Measurements from ENCODE around the gene PTPRD. TPM values are rescaled to one million over a fixed set of nuclear protein-coding genes. Genes with fewer than 3 reads are reported as not detected.

PTPRD gene
- total RNA-seq, 1 experiment from 2014 or later = 0.02 TPM

GRCh38 chr9:9299134-9299533 lies 1313.7 kb downstream of the PTPRD start:
- no peaks in the 10 kb centered on the region for H3K79me2 ChIP-seq (ENCODE audit: insufficient read depth, low read length)
- POLR2A ChIA-PET = no interaction called here
- no peak for ATAC-seq
- intact Hi-C loops (cut with micrococcal nuclease) = no loop called here
- no peak for DNase-seq (ENCODE audit: low read depth, low spot score)
- H3K9me3 ChIP-seq (ENCODE audit: control insufficient read depth in 1 of 2, insufficient read depth in 1 of 2, low read depth in 1 of 2, low read length in 2 of 2) = peaks cover 10 to 25% of the 10 kb centered on the region in 2 experiments; a peak in 3 of 4 replicates
- H3K36me3 ChIP-seq (ENCODE audit: control insufficient read depth in 1 of 2, insufficient read depth in 2 of 2, low read length in 2 of 2) = no peaks in the 10 kb centered on the region
- H2AFZ ChIP-seq (ENCODE audit: low read depth, low read length, poor library complexity, severe bottlenecking) = no peak overlapping the region
- H3K4me3 ChIP-seq (replicated peaks in 1 of 2; ENCODE audit: low read depth in 1 of 2, low read length in 2 of 2) = no peak overlapping the region
- no peak overlapping the region for H3K4me2 ChIP-seq (ENCODE audit: low read length)
- H3K9me2 ChIP-seq (ENCODE audit: insufficient read depth) = no peaks in the 10 kb centered on the region
- no TSS peak for BruUV-seq (replicated peaks)
- TF ChIP-seq EGR1 (IDR thresholded peaks at IDR 0.05; ENCODE audit: low read depth) (no peak), ATF3 (IDR thresholded peaks at IDR 0.05) (no peak), MAX (IDR thresholded peaks at IDR 0.05) (no peak), ZNF274 (IDR thresholded peaks at IDR 0.05; ENCODE audit: low read depth, low read length) (no peak), JUND (IDR thresholded peaks at IDR 0.05) (no peak), EZH2phosphoT487 (IDR thresholded peaks at IDR 0.05; ENCODE audit: borderline replicate concordance) (no peak), POLR2A (IDR thresholded peaks at IDR 0.05; ENCODE audit: borderline replicate concordance, extremely low read depth, insufficient read depth, insufficient read length) (no peak), RAD21 (IDR thresholded peaks at IDR 0.05; ENCODE audit: low read depth) (no peak), SP1 (IDR thresholded peaks at IDR 0.05; ENCODE audit: low read depth) (no peak)
- TF ChIP-seq, protein P1, sequence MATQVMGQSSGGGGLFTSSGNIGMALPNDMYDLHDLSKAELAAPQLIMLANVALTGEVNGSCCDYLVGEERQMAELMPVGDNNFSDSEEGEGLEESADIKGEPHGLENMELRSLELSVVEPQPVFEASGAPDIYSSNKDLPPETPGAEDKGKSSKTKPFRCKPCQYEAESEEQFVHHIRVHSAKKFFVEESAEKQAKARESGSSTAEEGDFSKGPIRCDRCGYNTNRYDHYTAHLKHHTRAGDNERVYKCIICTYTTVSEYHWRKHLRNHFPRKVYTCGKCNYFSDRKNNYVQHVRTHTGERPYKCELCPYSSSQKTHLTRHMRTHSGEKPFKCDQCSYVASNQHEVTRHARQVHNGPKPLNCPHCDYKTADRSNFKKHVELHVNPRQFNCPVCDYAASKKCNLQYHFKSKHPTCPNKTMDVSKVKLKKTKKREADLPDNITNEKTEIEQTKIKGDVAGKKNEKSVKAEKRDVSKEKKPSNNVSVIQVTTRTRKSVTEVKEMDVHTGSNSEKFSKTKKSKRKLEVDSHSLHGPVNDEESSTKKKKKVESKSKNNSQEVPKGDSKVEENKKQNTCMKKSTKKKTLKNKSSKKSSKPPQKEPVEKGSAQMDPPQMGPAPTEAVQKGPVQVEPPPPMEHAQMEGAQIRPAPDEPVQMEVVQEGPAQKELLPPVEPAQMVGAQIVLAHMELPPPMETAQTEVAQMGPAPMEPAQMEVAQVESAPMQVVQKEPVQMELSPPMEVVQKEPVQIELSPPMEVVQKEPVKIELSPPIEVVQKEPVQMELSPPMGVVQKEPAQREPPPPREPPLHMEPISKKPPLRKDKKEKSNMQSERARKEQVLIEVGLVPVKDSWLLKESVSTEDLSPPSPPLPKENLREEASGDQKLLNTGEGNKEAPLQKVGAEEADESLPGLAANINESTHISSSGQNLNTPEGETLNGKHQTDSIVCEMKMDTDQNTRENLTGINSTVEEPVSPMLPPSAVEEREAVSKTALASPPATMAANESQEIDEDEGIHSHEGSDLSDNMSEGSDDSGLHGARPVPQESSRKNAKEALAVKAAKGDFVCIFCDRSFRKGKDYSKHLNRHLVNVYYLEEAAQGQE (IDR thresholded peaks at IDR 0.05; ENCODE audit: low read depth) = no peak
- RAD21 ChIA-PET (ENCODE audit: low non-redundant PET in 1 of 2, low total read pairs in 2 of 2, uncharacterized antibody in 2 of 2, unreplicated experiment in 2 of 2) = no interaction called here
- H3K4me1 ChIP-seq (ENCODE audit: control insufficient read depth in 1 of 2, insufficient read depth in 2 of 2, low read length in 2 of 2) = no peaks in the 10 kb centered on the region
- no peak overlapping the region for H3K27ac ChIP-seq (ENCODE audit: low read depth, low read length)
- H3K9ac ChIP-seq (ENCODE audit: low read length) = no peak overlapping the region
- CTCF ChIA-PET = no interaction called here
- no peaks in the 10 kb centered on the region; the same call in 1 of the 2 replicates for H4K20me1 ChIP-seq (ENCODE audit: insufficient read depth)
- no peaks in the 10 kb centered on the region for H3K27me3 ChIP-seq (ENCODE audit: insufficient read depth, low read length)
